Measurements from ENCODE around the gene RBMS2.

RBMS2 gene

GRCh38 chr12:56589783-56590182, 68.2 kb downstream of the RBMS2 start:
- no peak for DNase-seq

DNA sequence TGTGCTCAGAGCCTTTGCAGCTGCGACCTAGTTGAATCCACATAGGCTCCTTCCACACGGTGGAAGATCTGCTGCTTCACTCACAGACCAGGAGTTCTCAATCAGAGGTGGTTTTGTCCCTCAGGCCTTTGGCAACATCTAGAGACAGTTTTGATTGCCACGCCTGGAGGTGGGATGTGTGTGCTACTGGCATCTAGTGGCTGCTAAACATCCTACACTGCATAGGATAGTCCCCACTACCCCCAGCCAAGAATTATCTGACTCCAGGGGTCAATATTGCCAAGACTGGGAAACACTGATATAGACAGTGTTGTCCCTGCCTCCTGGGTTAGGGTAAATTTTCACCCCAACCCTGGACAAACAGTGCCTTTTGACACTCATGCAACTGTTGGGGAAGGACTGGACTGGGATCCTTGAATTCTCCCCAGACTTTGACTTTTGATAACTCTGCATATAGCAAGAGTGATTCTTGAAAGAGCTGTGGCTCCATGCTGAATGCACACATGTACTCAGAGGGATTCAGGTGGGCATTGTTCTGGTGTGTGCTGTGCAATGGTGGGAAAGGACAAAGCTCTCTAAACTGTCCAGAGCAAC, 68.7 kb downstream of the RBMS2 start:
- DNase-seq, result no peak

DNA sequence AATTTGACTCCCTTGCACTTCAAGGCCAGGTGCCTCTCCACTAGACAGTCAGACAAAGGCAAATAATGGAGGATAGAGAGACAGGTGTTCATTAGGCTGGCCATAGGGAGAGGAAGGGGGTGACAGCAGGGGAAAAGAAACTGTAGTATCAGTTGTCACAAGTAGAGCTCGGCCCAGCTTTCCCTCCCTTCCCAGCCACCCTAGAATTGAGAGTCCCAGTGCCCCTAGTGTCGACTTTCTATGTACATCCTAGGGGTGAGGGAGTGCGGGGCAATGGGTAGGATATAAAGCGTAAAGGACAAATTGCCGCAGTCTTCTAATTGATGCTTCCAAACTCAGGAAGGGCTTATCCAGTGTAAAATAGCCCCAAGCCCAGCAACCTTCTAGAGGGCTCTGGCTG, 69.5 kb downstream of the RBMS2 start:
- no peak for DNase-seq

DNA sequence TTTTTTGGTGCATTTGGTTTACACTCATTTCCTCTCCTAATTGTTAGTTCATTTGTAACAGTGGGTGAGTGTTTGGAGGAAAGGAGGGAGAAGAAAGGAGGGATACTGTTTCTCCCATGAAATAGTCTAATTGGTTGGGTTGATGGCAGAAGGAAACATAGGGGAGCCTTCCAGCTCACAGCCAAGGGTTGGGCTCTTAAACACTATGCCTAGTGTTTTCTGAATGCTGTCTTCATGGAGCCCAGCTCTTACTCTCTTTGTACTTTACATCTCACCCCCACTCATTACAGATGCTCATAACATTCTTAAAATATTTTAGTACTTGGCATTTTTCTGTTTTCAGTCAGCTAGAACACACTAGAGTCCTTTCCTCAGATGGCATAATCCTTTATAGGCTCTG, 70.3 kb downstream of the RBMS2 start:
- DNase-seq, result no peak

DNA sequence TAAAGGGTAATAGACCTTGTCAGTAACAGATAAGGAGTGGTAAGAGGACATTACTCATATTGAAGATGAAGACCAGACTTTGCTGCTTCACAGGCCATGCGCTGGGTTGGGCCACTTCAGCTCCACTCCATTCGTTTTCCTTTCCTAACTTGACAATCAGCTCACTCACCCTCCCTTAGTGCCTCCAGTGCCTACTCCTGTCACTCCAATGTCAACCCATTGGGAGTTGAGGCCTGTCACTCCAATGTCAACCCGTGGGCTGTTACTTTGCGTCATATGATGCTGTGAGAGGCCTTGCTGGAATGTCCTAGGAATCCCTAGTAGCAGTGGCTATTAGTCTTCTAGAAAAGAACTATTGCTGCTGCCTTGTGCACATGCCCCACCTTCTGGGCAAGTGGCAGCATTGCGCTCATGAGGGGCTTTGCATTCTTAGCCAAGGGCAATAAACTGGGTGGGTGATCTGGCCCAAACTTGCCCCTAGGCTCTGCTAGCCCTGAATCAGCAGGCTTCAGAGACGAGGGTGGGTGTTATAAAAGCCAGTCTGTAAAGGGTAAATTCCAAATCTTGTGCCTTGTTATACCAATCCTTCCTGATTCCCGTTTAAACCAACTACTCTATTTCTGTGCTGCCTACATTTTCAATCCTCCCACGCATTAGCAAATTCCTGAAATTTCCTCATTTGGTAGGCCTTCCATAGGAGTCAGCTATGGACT, 72.4 kb downstream of the RBMS2 start:
- peak; percentile 60 for DNase-seq

DNA sequence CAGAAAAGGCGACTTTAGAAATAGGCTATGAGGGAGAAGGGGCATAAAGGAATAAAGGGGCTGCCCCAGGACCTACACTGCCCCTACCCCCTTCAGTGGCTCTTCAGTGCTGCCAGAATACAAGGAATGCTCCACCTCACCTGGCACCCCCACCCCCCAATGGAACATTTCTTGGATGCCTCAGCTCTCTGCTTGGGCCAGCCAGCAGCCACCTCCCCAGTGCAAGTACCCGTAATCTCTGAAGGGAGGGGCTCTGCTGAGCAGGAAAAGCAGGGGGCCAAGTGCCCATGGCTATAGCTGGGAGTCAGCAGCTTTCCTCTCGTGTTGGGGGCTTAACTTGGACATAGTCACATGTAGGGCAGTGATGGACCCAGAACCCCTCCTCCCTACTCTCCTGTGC, 75.2 kb downstream of the RBMS2 start:
- DNase-seq, result no peak

DNA sequence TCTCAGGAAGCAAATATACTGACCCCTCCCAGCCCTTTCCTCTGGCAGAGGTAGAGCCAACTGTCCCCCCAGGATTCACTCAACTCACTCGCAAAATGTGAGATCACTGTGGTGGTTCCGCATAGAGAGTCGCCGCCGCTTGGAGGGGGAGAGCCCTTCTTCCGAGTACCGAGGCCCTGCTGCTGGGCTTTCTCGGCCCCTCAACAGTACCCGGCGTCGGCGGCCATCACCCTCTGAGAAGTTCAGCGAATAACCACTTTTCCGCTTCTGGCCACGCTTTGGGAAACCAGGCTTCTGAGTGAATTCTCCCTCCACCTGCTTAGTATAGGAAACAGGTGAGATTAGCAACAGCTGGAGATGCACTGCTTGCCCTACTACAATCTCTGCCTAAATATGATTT, 77.4 kb downstream of the RBMS2 start:
- no peak for DNase-seq

GRCh38 chr12:56599797-56600196, 78.2 kb downstream of the RBMS2 start:
- no peak for DNase-seq

GRCh38 chr12:56600753-56601152, 79.1 kb downstream of the RBMS2 start:
- DNase-seq, result no peak

DNA sequence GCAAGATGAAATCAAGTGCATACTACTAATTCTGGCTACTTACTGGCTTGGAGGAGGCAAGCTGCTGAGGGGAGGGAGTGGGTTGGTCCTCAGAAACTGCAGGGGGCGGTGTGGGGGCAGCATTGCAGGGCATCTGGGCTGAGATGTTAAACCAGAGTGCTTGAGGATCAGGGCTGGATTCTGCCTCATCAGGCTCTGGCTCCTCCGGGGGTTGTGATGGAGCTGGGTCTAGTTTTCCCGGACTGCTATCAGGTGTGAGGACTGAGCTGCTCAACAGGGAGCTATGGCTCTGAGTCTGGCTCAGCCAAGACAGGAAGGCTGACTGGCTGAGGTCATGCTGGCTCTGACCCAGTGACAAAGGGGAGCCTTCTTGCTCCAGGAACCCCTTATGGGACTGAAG, 79.9 kb downstream of the RBMS2 start:
- peak; percentile 7 for DNase-seq

GRCh38 chr12:56602239-56602638, 80.6 kb downstream of the RBMS2 start:
- DNase-seq, result no peak

DNA sequence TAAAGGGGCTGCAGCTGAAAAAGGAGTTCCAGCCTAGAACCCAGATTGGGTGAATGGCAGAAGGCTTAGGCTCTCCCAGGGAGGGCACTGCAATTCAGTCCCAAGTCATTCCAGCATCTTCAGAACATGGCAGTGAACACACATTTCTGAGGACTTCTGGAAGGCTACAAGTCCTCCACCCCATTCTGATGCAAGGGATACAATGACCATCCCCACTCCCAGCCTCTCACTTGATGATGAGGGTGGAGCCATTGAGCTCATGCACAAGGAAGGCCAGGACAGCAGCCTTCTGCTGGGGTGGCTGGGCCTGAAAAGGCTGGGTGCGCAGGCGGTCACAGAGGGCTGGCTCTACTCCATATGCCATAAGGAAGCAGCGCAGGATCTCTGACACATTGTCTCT, 82.7 kb downstream of the RBMS2 start:
- no peak for DNase-seq

DNA sequence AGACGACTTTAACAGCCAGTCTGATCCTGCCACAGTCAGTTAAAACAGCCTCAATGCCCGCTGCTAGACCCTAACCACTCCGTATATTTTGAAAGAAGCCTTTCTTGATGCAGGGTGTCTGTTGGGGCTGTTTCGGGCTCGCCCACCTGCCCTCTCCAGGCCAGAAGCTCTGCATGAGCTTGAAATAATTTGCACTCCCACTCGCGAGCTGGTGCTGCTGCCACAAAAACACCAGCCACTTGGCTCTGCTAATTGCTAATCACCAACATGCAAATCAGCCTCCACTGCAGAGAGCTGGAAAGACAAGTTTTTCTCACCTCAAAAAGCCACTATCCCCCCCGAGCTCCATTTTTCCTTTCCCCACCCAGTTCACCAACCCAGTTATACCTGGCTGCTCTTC, 93.0 kb downstream of the RBMS2 start:
- no peak for DNase-seq

DNA sequence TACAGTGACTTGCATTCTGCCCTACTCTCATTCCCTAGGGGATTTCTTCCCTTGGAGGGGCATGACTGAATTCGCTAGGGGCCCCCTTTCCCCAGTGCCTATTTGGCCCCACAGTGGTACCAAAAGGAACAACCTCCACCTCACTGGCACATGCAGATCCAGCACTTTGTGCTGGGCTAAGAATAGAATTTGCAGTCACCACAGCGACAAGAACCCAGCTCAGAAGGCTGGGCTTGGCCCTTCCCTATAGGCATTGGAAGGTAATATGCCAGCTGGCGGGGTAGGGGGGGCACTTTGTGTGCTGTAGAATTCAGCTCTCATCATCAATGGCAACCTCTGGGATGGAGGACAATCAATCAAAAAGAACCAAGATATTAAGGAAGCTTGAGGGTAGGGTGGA, 94.6 kb downstream of the RBMS2 start:
- no peak for DNase-seq

DNA sequence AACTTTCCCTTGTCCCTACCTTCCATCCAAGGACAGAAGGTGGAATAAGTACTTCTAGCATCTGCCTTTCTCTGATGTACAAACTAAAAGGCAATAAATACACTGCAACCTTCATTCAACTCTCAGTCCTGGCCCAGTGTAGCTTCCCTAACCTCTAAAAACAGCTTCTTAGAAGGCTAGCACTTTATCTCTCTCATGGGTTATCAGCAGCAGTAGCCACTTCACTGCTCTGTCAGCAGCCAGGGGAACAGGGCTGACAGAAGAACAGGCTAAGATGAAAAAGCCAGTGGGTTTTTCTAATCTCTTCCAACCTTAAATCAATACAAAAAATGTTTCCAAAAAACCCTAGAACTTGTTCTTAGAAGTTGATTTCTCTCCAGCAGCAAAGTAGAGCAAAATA, 95.3 kb downstream of the RBMS2 start:
- DNase-seq, result no peak

DNA sequence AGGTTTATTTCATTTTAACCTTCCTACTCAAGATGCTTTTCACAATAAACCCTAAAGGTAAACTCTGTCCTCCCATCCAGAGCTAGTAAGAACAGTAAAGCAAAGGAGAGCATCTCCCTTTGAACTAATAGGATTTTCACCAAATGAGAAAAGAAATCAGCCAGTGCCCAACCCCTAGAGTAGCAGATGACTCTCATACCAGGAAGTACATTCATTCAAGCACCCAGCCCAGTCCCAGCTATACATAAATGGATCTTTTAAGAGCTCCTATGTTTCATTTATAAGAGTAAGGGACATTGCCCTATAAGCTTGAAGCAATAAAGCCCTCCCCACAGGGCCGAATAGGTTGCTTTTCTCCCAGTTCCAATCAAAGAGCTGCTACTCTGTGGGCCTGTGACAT, 100.9 kb downstream of the RBMS2 start:
- DNase-seq, result no peak

DNA sequence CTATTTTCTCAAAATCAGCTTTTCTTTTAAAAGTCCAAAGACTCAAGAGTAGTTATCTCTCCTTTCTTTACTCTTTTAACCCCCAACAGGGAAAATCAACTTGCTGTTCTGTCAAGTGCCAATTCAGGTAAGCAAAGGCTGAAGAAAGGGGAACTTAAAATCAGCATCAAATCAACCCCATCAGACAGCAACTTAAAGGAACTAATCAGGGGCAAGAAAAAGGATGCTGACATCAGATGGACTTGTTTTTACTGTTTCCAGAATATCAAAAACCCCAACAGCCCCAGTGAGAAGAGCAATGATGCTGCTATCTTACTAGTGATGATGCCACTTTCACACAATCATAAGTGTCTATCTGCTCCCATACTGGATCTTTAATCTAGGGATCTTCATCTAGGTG, 105.1 kb downstream of the RBMS2 start:
- DNase-seq, result no peak

GRCh38 chr12:56628671-56629458, 107.2 kb downstream of the RBMS2 start:
- peak; percentile 42 for DNase-seq

- peak; percentile 33 for DNase-seq
Measured at GRCh38 chr12:56629459-56630179, 108.0 kb downstream of the RBMS2 start.

DNA sequence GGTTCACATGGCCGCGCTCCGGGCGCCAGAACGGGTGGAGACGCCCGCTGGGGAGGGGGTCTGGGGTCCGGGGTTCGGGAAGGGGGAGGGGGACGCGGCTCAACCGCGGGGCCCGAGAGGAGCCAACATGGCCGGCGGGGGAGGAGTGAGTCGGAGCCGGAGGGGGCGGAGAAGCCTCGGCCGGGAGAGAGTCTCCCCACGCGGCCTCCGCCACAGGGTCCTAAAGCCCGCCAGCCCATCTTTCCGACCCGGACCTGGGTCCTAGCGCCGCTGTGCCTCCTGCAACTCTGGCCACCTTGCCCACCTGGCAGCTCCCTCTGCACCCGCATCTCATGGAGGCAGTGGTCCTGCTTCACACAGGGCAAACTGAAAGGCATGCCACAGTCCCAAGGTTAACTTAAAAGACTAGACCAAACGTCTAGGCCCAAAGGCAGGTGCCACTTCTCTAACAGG, 108.6 kb downstream of the RBMS2 start, which contains the start of gene BAZ2A:
BAZ2A (minus strand) TSS at position 147 of the 453 bp plus-strand sequence. CDS start 12,796 bp downstream, outside the sequence.
- peak; percentile 76 for DNase-seq

GRCh38 chr12:56631790-56632700, 110.4 kb downstream of the RBMS2 start:
- DNase-seq, result peak; percentile 60

Measured in activated T-cell treated with anti-CD3 and anti-CD28 coated beads for 4 hours (primary cell).